HL-60 (cell line): Measurements from ENCODE around the gene COL5A3.

ENCODE experiments used
- DNase-seq, 2 experiments: peaks; one replicate each; pipeline ENCODE4 v3.0.0-alpha.2; 2010 to 2020; ENCODE audit warnings: low read depth in 1 of 2, low spot score in 1 of 2
- H3K27ac ChIP-seq: fragments of 250-450 bp; sonication (Bioruptor Pico); replicated peaks from 2 replicates; pipeline ENCODE4 v1.5.1; 2020; ENCODE audit warnings: mild to moderate bottlenecking, moderate library complexity
- H3K27me3 ChIP-seq: fragments of 250-450 bp; sonication (Bioruptor Pico); 2 replicates; pipeline ENCODE4 v1.5.1; 2021; ENCODE audit warnings: mild to moderate bottlenecking, moderate library complexity; ENCODE audit not compliant: insufficient read depth, poor library complexity, severe bottlenecking
- H3K4me3 ChIP-seq: replicated peaks from 2 replicates; pipeline ENCODE4 v1.5.1; 2011; ENCODE audit warnings: mild to moderate bottlenecking, control low read depth, low read length; ENCODE audit not compliant: insufficient read depth
- CTCF ChIP-seq: IDR thresholded peaks from one replicate; pipeline ENCODE4 v1.5.1; 2011; ENCODE audit warnings: low read length, control low read depth, inconsistent platforms; ENCODE audit not compliant: insufficient read depth
- GABPA ChIP-seq: IDR thresholded peaks from 2 replicates; pipeline ENCODE4 v1.6.1; 2012; ENCODE audit warnings: low read depth
- POLR2AphosphoS5 ChIP-seq: IDR thresholded peaks from 2 replicates; pipeline ENCODE4 v1.6.1; 2012; ENCODE audit warnings: low read depth
- REST ChIP-seq: IDR thresholded peaks from 2 replicates; pipeline ENCODE4 v1.6.1; 2012; ENCODE audit warnings: low read depth; ENCODE audit not compliant: insufficient replicate concordance
- SPI1 ChIP-seq: IDR thresholded peaks from 2 replicates; pipeline ENCODE4 v1.6.1; 2012; ENCODE audit warnings: low read depth, mild to moderate bottlenecking, borderline replicate concordance

The COL5A3 gene

GRCh38 chr19:9986787-9987281 lies 23.5 kb downstream of the COL5A3 start:
- Histone ChIP-seq H3K27me3 (no peaks in the 10 kb centered on the region), H3K4me3 (no peak overlapping the region), H3K27ac (no peak overlapping the region)
- DNase-seq: no peak
- no peak for TF ChIP-seq GABPA
- no peak for TF ChIP-seq CTCF
- no peak for TF ChIP-seq POLR2AphosphoS5
- no peak for TF ChIP-seq REST
- no peak for TF ChIP-seq SPI1

- Histone ChIP-seq H3K27me3 (no peaks in the 10 kb centered on the region), H3K27ac (no peak overlapping the region), H3K4me3 (no peak overlapping the region)
- DNase-seq: no peak
- TF ChIP-seq POLR2AphosphoS5: no peak
- TF ChIP-seq SPI1: no peak
- no peak for TF ChIP-seq GABPA
- TF ChIP-seq REST: no peak
- no peak for TF ChIP-seq CTCF
These were observed 28.7 kb downstream of the COL5A3 start for GRCh38 chr19:9981406-9982260.

- Histone ChIP-seq H3K4me3 (no peak overlapping the region), H3K27me3 (peaks cover 4% of the 10 kb centered on the region), H3K27ac (no peak overlapping the region)
- TF ChIP-seq POLR2AphosphoS5 (no peak), GABPA (no peak), SPI1 (no peak), CTCF (no peak), REST (no peak)
- no peak for DNase-seq
These were observed 38.2 kb downstream of the COL5A3 start for GRCh38 chr19:9972103-9972502.
